Measurements from ENCODE around the gene PLA2G12A.

PLA2G12A gene

DNA sequence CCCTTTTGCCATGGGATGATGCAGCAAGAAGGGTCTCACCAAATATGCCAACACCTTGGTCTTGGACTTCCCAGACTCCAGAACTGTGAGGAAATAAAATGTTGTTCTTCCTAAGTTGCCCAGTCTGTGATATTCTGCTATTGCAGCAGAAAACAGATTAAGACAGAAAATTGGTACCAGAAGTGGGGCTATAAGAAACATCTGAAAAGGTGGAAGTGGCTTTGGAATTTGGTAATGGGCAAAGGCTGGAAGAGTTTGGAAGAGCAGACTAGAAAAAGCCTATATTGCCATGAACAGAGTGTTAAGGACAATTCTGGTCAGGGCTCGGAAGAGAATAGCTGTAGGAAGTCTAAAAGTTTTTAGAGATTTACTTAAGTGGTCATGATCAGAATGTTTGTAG lies 54.0 kb downstream of the PLA2G12A start:
- no peak for DNase-seq

- DNase-seq, result no peak
Measured at GRCh38 chr4:109675181-109675580, 54.7 kb downstream of the PLA2G12A start.

DNA sequence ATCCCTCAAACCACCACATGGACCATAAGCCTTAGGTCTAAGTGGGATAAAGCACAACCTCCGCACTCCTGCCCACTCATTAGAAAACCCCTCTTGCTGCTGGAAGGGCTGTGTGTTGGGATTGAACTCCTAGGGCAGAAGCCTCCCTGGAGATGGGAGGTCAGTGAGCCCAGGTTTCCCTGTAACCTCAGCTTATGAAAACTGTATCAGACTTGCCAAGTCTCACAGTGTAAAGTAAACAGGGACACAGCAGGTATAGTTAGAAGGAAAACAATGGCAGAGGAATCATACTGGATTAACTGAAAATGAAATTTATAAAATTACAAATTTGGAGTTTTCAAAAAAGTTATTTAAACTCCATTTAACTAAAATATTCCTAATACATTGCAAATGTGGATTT lies 56.6 kb downstream of the PLA2G12A start:
- DNase-seq, result no peak

- no peak for DNase-seq
Measured at GRCh38 chr4:109672169-109672930, 57.5 kb downstream of the PLA2G12A start.

DNA sequence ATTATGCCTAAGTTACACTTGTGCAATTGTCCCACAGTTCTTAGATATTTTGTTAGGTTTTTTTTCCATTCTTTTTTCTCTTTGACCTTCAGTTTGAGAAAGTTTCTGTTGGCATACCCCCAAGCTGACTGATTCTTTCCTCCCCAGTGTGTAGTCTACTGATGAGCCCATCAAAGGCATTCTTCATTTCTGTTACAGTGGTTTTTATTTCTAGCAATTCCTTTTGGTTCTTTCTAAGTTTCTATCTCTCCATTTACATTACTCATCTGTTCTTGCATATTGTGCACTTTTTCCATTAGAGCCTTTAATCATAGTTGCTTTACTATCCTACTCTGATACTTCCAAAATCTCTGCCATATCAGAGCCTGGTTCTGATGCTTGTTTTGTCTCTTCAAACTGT lies 58.5 kb downstream of the PLA2G12A start:
- no peak for DNase-seq

DNA sequence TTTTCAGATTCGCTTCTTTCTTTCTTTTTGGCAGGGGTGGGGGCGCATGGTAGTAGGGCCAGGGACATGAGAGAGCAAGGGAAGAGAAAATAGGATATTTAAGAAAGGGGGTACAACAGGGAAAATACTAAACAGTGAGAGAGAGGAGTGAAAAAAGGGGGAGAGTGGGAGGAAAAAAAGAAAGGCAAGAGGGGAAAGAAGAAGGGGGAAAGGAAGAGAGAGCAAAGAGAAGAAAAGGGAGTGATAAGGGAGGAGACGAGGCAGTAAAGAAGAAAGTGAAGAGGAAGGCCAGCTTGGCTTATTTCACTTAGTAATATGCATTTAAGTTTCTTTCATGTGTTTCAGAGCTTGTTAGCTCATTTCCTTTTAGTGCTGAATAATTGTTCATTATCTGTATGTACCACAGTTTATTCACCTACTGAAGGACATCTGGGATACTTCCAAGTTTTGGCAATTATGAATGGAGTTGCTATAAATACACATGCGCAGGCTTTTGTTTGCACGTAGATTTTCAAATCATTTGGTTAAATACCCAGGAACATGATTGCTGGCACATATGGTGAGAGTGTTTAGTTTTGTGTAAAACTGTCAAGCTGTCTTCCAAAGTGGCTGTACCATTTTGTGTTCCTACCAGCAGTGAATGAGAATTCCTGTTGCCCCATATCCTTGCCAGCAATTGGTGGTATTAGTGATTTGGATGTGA lies 63.9 kb downstream of the PLA2G12A start:
- DNase-seq, result no peak

GRCh38 chr4:109662771-109663170 lies 67.1 kb downstream of the PLA2G12A start:
- no peak for DNase-seq

DNA sequence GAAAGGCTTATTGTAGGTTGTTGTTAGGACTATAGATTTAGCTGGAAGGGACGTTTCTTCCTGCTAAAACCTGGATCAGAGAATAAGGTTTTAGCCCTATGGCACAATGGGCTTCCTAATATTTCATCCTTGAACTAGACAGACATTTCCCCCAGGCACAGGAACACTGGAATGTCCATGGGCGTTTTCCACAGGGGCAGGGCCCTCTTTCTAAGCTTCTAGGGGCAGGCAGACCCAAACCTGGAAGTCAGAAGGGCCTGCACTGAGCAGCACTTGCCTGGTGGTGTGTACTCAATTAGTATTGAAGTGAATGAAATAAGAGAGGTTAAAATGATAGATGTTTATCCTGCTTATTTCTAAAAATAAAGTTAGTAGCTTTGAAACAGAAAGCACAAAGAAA lies 67.8 kb downstream of the PLA2G12A start:
- DNase-seq, result no peak

Measured in activated gamma-delta T cell (primary cell).